ENCODE measurements around the gene APBA2.

GRCh38 chr15:29123171-29123570 is 237.4 kb downstream of the APBA2 start:
- TF ChIP-seq EZH2 (IDR thresholded peaks at IDR 0.05; ENCODE audit: borderline replicate concordance, low read depth, low read length, severe bottlenecking) (no peak), CTCF (IDR thresholded peaks at IDR 0.05; ENCODE audit: borderline replicate concordance, extremely low read depth, low read length, poor library complexity, severe bottlenecking) (no peak)

Measured in DND-41 (cell line).